ENCODE measurements around the gene ZNF423. TPM values are rescaled to one million over a fixed set of nuclear protein-coding genes. Genes with fewer than 3 reads are reported as not detected.

The ZNF423 gene
- polyA plus RNA-seq, 1 donor from 2014 or later = 4.5 TPM

- Histone ChIP-seq H3K4me2 (ENCODE audit: low read length) (no peak overlapping the region), H3F3A (ENCODE audit: insufficient read depth, low read length, poor library complexity, severe bottlenecking) (no peaks in the 10 kb centered on the region), H3K9ac (ENCODE audit: low read length) (no peak overlapping the region), H3K36me3 (ENCODE audit: insufficient read depth, low read length) (no peaks in the 10 kb centered on the region), H2AFZ (ENCODE audit: low read depth, low read length) (no peak overlapping the region), H3K27me3 (ENCODE audit: insufficient read depth, low read depth, low read length) (no peaks in the 10 kb centered on the region), H3K27ac (ENCODE audit: low read length) (no peak overlapping the region), H4K20me1 (ENCODE audit: insufficient read depth) (no peaks in the 10 kb centered on the region), H3K79me2 (replicated peaks; ENCODE audit: insufficient read depth, low read length) (no peaks in the 10 kb centered on the region), H3K9me3 (ENCODE audit: low read length) (no peaks in the 10 kb centered on the region), H3K4me3 (ENCODE audit: low read length) (no peak overlapping the region), H3K9me2 (ENCODE audit: insufficient read depth, low read length) (no peaks in the 10 kb centered on the region)
- TF ChIP-seq EP300 (conservative IDR thresholded peaks at IDR 0.05; ENCODE audit: poor library complexity, severe bottlenecking) (no peak), RAD21 (conservative IDR thresholded peaks at IDR 0.05) (no peak), SMC3 (conservative IDR thresholded peaks at IDR 0.05; ENCODE audit: poor library complexity) (no peak), REST (IDR thresholded peaks at IDR 0.05; ENCODE audit: borderline replicate concordance) (no peak), TAF1 (IDR thresholded peaks at IDR 0.05; ENCODE audit: low read depth) (no peak), MXI1 (conservative IDR thresholded peaks at IDR 0.05; ENCODE audit: poor library complexity, severe bottlenecking) (no peak), EZH2 (IDR thresholded peaks at IDR 0.05; ENCODE audit: borderline replicate concordance, insufficient read depth, low read length, poor library complexity, severe bottlenecking) (no peak), CTCF (IDR thresholded peaks at IDR 0.05; ENCODE audit: poor library complexity, severe bottlenecking) (no peak), POLR2AphosphoS5 (IDR thresholded peaks at IDR 0.05) (no peak)
These were observed 267.9 kb downstream of the ZNF423 start for GRCh38 chr16:49588026-49588425.

GRCh38 chr16:49587511-49587910, 268.4 kb downstream of the ZNF423 start:
- Histone ChIP-seq H3K9me2 (ENCODE audit: insufficient read depth, low read length) (no peaks in the 10 kb centered on the region), H3K79me2 (replicated peaks; ENCODE audit: insufficient read depth, low read length) (no peaks in the 10 kb centered on the region), H3K27ac (ENCODE audit: low read length) (no peak overlapping the region), H3K9ac (ENCODE audit: low read length) (no peak overlapping the region), H4K20me1 (ENCODE audit: insufficient read depth) (no peaks in the 10 kb centered on the region), H3K36me3 (ENCODE audit: insufficient read depth, low read length) (no peaks in the 10 kb centered on the region), H3K4me3 (ENCODE audit: low read length) (no peak overlapping the region), H3K4me2 (ENCODE audit: low read length) (no peak overlapping the region), H3K9me3 (ENCODE audit: low read length) (no peaks in the 10 kb centered on the region), H3F3A (ENCODE audit: insufficient read depth, low read length, poor library complexity, severe bottlenecking) (no peaks in the 10 kb centered on the region), H3K27me3 (ENCODE audit: insufficient read depth, low read depth, low read length) (no peaks in the 10 kb centered on the region), H2AFZ (ENCODE audit: low read depth, low read length) (no peak overlapping the region)
- TF ChIP-seq TAF1 (IDR thresholded peaks at IDR 0.05; ENCODE audit: low read depth) (no peak), MXI1 (conservative IDR thresholded peaks at IDR 0.05; ENCODE audit: poor library complexity, severe bottlenecking) (no peak), RAD21 (conservative IDR thresholded peaks at IDR 0.05) (no peak), CTCF (IDR thresholded peaks at IDR 0.05; ENCODE audit: poor library complexity, severe bottlenecking) (no peak), EZH2 (IDR thresholded peaks at IDR 0.05; ENCODE audit: borderline replicate concordance, insufficient read depth, low read length, poor library complexity, severe bottlenecking) (no peak), EP300 (conservative IDR thresholded peaks at IDR 0.05; ENCODE audit: poor library complexity, severe bottlenecking) (no peak), POLR2AphosphoS5 (IDR thresholded peaks at IDR 0.05) (no peak), SMC3 (conservative IDR thresholded peaks at IDR 0.05; ENCODE audit: poor library complexity) (no peak), REST (IDR thresholded peaks at IDR 0.05; ENCODE audit: borderline replicate concordance) (no peak)
